ENCODE data around the gene BORCS8. TPM values are rescaled to one million over a fixed set of nuclear protein-coding genes. Genes with fewer than 3 reads are reported as not detected.
A peak's percentile ranks its signal among the peaks of the same experiment; 100 is the strongest.

Gene BORCS8
- total and polyA plus RNA-seq, 2 of the 13 experiments (the other 11 are each of a cell fraction or from before 2014, with no cell fraction given), result 9.6 to 13.3 TPM

- TF ChIP-seq HMGXB4 (CRISPR knock-in tag; IDR thresholded peaks at IDR 0.05; ENCODE audit: borderline replicate concordance in 1 of 2, low read depth in 1 of 2) (peak in 1 of 2 experiments; percentile 65; a peak in 3 of 4 replicates), AKAP8 (CRISPR knock-in tag; IDR thresholded peaks at IDR 0.05) (peak; percentile 73; the same call in 1 of the 2 replicates), ARID4A (CRISPR knock-in tag; IDR thresholded peaks at IDR 0.05; ENCODE audit: borderline replicate concordance) (peak; percentile 45; the same call in 1 of the 2 replicates), STAG1 (CRISPR knock-in tag; IDR thresholded peaks at IDR 0.05) (peak; percentile 77), KDM5B (CRISPR knock-in tag; IDR thresholded peaks at IDR 0.05; ENCODE audit: borderline replicate concordance) (no peak), ZFP91 (CRISPR knock-in tag; IDR thresholded peaks at IDR 0.05; ENCODE audit: borderline replicate concordance) (peak; percentile 69; the same call in 1 of the 2 replicates), HMG20A (CRISPR knock-in tag; IDR thresholded peaks at IDR 0.05; ENCODE audit: borderline replicate concordance) (no peak), BHLHE40 (IDR thresholded peaks at IDR 0.05; ENCODE audit: low read length) (0 out of 2 replicates have a peak, but pooled peaks have one; percentile 14), ZNF816 (CRISPR knock-in tag; IDR thresholded peaks at IDR 0.05; ENCODE audit: borderline replicate concordance) (no peak), AGO2 (optimal IDR thresholded peaks at IDR 0.05; ENCODE audit: low read depth, low read length) (peak; percentile 74), ZFP36L1 (CRISPR knock-in tag; IDR thresholded peaks at IDR 0.05) (no peak), ZFX (CRISPR knock-in tag; IDR thresholded peaks at IDR 0.05; ENCODE audit: low read depth) (peak; percentile 43; the same call in 1 of the 2 replicates), RXRB (CRISPR knock-in tag; IDR thresholded peaks at IDR 0.05; ENCODE audit: borderline replicate concordance) (no peak), ZNF263 (CRISPR knock-in tag; IDR thresholded peaks at IDR 0.05) (peak; percentile 72), LCORL (IDR thresholded peaks at IDR 0.05) (no peak), LCORL (CRISPR knock-in tag; IDR thresholded peaks at IDR 0.05) (0 out of 2 replicates have a peak, but pooled peaks have one; percentile 23), BRCA1 (CRISPR knock-in tag; IDR thresholded peaks at IDR 0.05) (no peak), IKZF5 (CRISPR knock-in tag; IDR thresholded peaks at IDR 0.05) (no peak), SP1 (IDR thresholded peaks at IDR 0.05) (no peak), SP1 (CRISPR knock-in tag; IDR thresholded peaks at IDR 0.05) (peak; percentile 37; the same call in 1 of the 2 replicates)
Observed at GRCh38 chr19:19185853-19186740, 5.9 kb downstream of the BORCS8 start (continued).
